H9 (cell line): ENCODE results near the gene ILDR1. TPM values are rescaled to one million over a fixed set of nuclear protein-coding genes. Genes with fewer than 3 reads are reported as not detected.

ENCODE experiments used
- DNase-seq: peaks from one replicate; pipeline ENCODE4 v3.0.0-alpha.2; 2017
- H2AFZ ChIP-seq: one replicate; pipeline ENCODE4 v1.6.1; 2013; ENCODE audit warnings: mild to moderate bottlenecking, low read length, control low read depth, moderate library complexity
- H2AK5ac ChIP-seq: 2 replicates; pipeline ENCODE4 v1.6.1; 2013; ENCODE audit warnings: low read length, control low read depth, mixed read lengths; ENCODE audit not compliant: insufficient read length
- H2BK120ac ChIP-seq: one replicate; pipeline ENCODE4 v1.6.1; 2013; ENCODE audit warnings: low read depth, mild to moderate bottlenecking, low read length, control low read depth, inconsistent platforms; ENCODE audit not compliant: poor library complexity, severe bottlenecking
- H2BK12ac ChIP-seq: 2 replicates; pipeline ENCODE4 v1.6.1; 2013; ENCODE audit warnings: low read length, control low read depth, mixed read lengths, low read depth; ENCODE audit not compliant: insufficient read length
- H2BK15ac ChIP-seq: 2 replicates; pipeline ENCODE4 v1.6.1; 2013; ENCODE audit warnings: low read depth, low read length, control low read depth
- H2BK20ac ChIP-seq: one replicate; pipeline ENCODE4 v1.6.1; 2013; ENCODE audit warnings: low read depth, mild to moderate bottlenecking, low read length, control low read depth, inconsistent platforms; ENCODE audit not compliant: poor library complexity, severe bottlenecking
- H2BK5ac ChIP-seq: 2 replicates; pipeline ENCODE4 v1.6.1; 2013; ENCODE audit warnings: low read length, control low read depth, mixed read lengths; ENCODE audit not compliant: insufficient read length
- H3K14ac ChIP-seq: 2 replicates; pipeline ENCODE4 v1.6.1; 2013; ENCODE audit warnings: low read length, control low read depth; ENCODE audit not compliant: insufficient read depth
- H3K18ac ChIP-seq: 2 replicates; pipeline ENCODE4 v1.6.1; 2013; ENCODE audit warnings: low read depth, mild to moderate bottlenecking, mixed read lengths, low read length, control low read depth; ENCODE audit not compliant: insufficient read length
- H3K23ac ChIP-seq: 2 replicates; pipeline ENCODE4 v1.6.1; 2013; ENCODE audit warnings: low read length, control low read depth, mixed read lengths, low read depth; ENCODE audit not compliant: insufficient read length
- H3K23me2 ChIP-seq: 2 replicates; pipeline ENCODE4 v1.6.1; 2013; ENCODE audit warnings: low read depth, mild to moderate bottlenecking, mixed read lengths, low read length, control low read depth; ENCODE audit not compliant: insufficient read length, poor library complexity, severe bottlenecking
- H3K27ac ChIP-seq: 2 replicates; pipeline ENCODE4 v1.5.1; 2013; ENCODE audit warnings: low read length, control low read depth, mixed read lengths, low read depth; ENCODE audit not compliant: insufficient read length
- H3K27me3 ChIP-seq: 2 replicates; pipeline ENCODE4 v1.6.1; 2013; ENCODE audit warnings: low read length, control low read depth, inconsistent platforms; ENCODE audit not compliant: insufficient read depth
- H3K4ac ChIP-seq: 2 replicates; pipeline ENCODE4 v1.6.1; 2013; ENCODE audit warnings: low read depth, mild to moderate bottlenecking, control low read depth, inconsistent platforms, low read length, moderate library complexity
- H3K4me1 ChIP-seq: 2 replicates; pipeline ENCODE4 v1.6.1; 2013; ENCODE audit warnings: low read length, control low read depth, inconsistent platforms; ENCODE audit not compliant: insufficient read depth
- H3K4me2 ChIP-seq: 2 replicates; pipeline ENCODE4 v1.6.1; 2013; ENCODE audit warnings: low read length, control low read depth, mixed read lengths; ENCODE audit not compliant: insufficient read length, insufficient read depth
- H3K56ac ChIP-seq: 2 replicates; pipeline ENCODE4 v1.6.1; 2013; ENCODE audit warnings: low read depth, mild to moderate bottlenecking, mixed read lengths, low read length, control low read depth; ENCODE audit not compliant: insufficient read length
- H3K79me1 ChIP-seq: 2 replicates; pipeline ENCODE4 v1.6.1; 2013; ENCODE audit warnings: low read depth, mild to moderate bottlenecking, moderate library complexity, low read length, control low read depth, inconsistent platforms; ENCODE audit not compliant: insufficient read depth, poor library complexity, severe bottlenecking
- H3K79me2 ChIP-seq: 2 replicates; pipeline ENCODE4 v1.6.1; 2013; ENCODE audit warnings: low read length, control low read depth, inconsistent platforms; ENCODE audit not compliant: insufficient read depth
- H3K9ac ChIP-seq: 2 replicates; pipeline ENCODE4 v1.6.1; 2013; ENCODE audit warnings: low read length, control low read depth, mixed read lengths; ENCODE audit not compliant: insufficient read length; ENCODE audit errors: extremely low read depth
- H3K9me3 ChIP-seq: one replicate; pipeline ENCODE4 v1.6.1; 2013; ENCODE audit warnings: low read depth, low read length, inconsistent platforms; ENCODE audit not compliant: control insufficient read depth
- H3T11ph ChIP-seq: one replicate; pipeline ENCODE4 v1.6.1; 2013; ENCODE audit warnings: mild to moderate bottlenecking, low read length, control low read depth, inconsistent platforms
- H4K20me1 ChIP-seq: one replicate; pipeline ENCODE4 v1.6.1; 2013; ENCODE audit not compliant: control insufficient read depth, insufficient read length, insufficient read depth
- H4K5ac ChIP-seq: 2 replicates; pipeline ENCODE4 v1.6.1; 2013; ENCODE audit warnings: low read depth, mild to moderate bottlenecking, mixed read lengths, low read length, control low read depth; ENCODE audit not compliant: insufficient read length
- H4K8ac ChIP-seq: replicated peaks from 2 replicates; pipeline ENCODE4 v1.6.1; 2013; ENCODE audit warnings: low read length, control low read depth, mixed read lengths, low read depth; ENCODE audit not compliant: insufficient read length
- H4K91ac ChIP-seq: 2 replicates; pipeline ENCODE4 v1.6.1; 2013; ENCODE audit warnings: low read depth, mild to moderate bottlenecking, moderate library complexity, mixed read lengths, low read length, control low read depth; ENCODE audit not compliant: insufficient read length
- H3K27ac Mint-ChIP-seq, 3 experiments: 2 replicates in 2 of 3; 3 replicates in 1 of 3; pipeline ENCODE4 v1.8.0; 2020 to 2021; ENCODE audit warnings: mixed read lengths in 3 of 3, mild to moderate bottlenecking in 1 of 3, moderate library complexity in 1 of 3
- H3K27me3 Mint-ChIP-seq: 2 replicates; pipeline ENCODE4 v1.8.0; 2021; ENCODE audit warnings: low read depth, mild to moderate bottlenecking, moderate library complexity, mixed read lengths
- H3K36me3 Mint-ChIP-seq, 3 experiments: 2 replicates in 2 of 3; 3 replicates in 1 of 3; pipeline ENCODE4 v1.8.0; 2020 to 2021; ENCODE audit warnings: low read depth in 3 of 3, mixed read lengths in 3 of 3; ENCODE audit not compliant: insufficient read depth in 1 of 3
- H3K4me1 Mint-ChIP-seq, 2 experiments: 2 replicates each; pipeline ENCODE4 v1.8.0; 2020; ENCODE audit warnings: mixed read lengths in 2 of 2
- H3K4me3 Mint-ChIP-seq, 2 experiments: 2 replicates in 1 of 2; 3 replicates in 1 of 2; pipeline ENCODE4 v1.8.0; 2020 to 2021; ENCODE audit warnings: mild to moderate bottlenecking in 2 of 2, mixed read lengths in 2 of 2, moderate library complexity in 1 of 2
- H3K9me3 Mint-ChIP-seq, 2 experiments: 2 replicates in 1 of 2; 3 replicates in 1 of 2; pipeline ENCODE4 v1.8.0; 2020; ENCODE audit warnings: mild to moderate bottlenecking in 2 of 2, mixed read lengths in 2 of 2, moderate library complexity in 1 of 2
- CTCF ChIP-seq: fragments of 200-600 bp; sonication (generic); conservative IDR thresholded peaks from 3 replicates; pipeline ENCODE4 v1.8.0; 2021; ENCODE audit warnings: antibody characterized with exemption, mild to moderate bottlenecking
- WGBS: extraction: QIAGEN DNeasy Blood & Tissue Kit; methylation state at CpG from one replicate; pipeline ENCODE4 v1.1.7; 2013; ENCODE audit warnings: missing lambda C conversion rate, low lambda C conversion rate, mixed read lengths; ENCODE audit not compliant: insufficient read length; ENCODE audit errors: extremely low coverage; 5-methylcytosine and 5-hydroxymethylcytosine counted together
- total RNA-seq: library from RNA; stranded (reverse); gene quantifications from 2 replicates; pipeline ENCODE4 v1.2.1, GENCODE V29; 2021

The ILDR1 gene
- total RNA-seq, 1 experiment from 2014 or later = 0.68 TPM

GRCh38 chr3:121979246-121979645, 42.8 kb downstream of the ILDR1 start:
- H3K27ac Mint-ChIP-seq = no peak overlapping the region
- Histone ChIP-seq H3K14ac (no peak overlapping the region), H3K27me3 (no peaks in the 10 kb centered on the region), H3K4me1 (no peaks in the 10 kb centered on the region), H4K20me1 (no peaks in the 10 kb centered on the region), H3K9me3 (peaks cover 12% of the 10 kb centered on the region), H3K56ac (no peak overlapping the region), H2BK15ac (no peak overlapping the region), H3K9ac (no peak overlapping the region), H2AFZ (no peak overlapping the region), H2BK20ac (no peak overlapping the region), H3K4me2 (no peak overlapping the region), H2BK5ac (no peak overlapping the region), H2AK5ac (no peak overlapping the region), H4K91ac (no peak overlapping the region), H3K27ac (no peak overlapping the region), H3K18ac (no peak overlapping the region), H3K79me2 (no peaks in the 10 kb centered on the region), H4K5ac (no peak overlapping the region), H3T11ph (no peak overlapping the region), H3K23me2 (no peaks in the 10 kb centered on the region), H4K8ac (no peak overlapping the region), H3K23ac (no peak overlapping the region), H2BK120ac (no peak overlapping the region), H3K79me1 (no peaks in the 10 kb centered on the region), H3K4ac (no peak overlapping the region), H2BK12ac (no peak overlapping the region)
- H3K36me3 Mint-ChIP-seq = peaks cover 16 to 32% (median 16%) of the 10 kb centered on the region in 3 experiments
- H3K4me3 Mint-ChIP-seq = no peak overlapping the region
- no peak for DNase-seq
- no peaks in the 10 kb centered on the region for H3K27me3 Mint-ChIP-seq
- WGBS = no CpG with 5 or more reads among the region's 2 CpGs
- H3K9me3 Mint-ChIP-seq = peaks cover 27 to 29% of the 10 kb centered on the region in 2 experiments
- TF ChIP-seq CTCF = no peak
- no peaks in the 10 kb centered on the region for H3K4me1 Mint-ChIP-seq
